D341Med (cell line): ENCODE results near the gene COQ8B.
"Not testable (repeated sequence)": the region's sequence is repeated elsewhere in the genome, so short reads cannot be mapped to it uniquely, and the experiment has no call there.

Source experiments
- DNase-seq: peaks from one replicate; pipeline ENCODE4 v3.0.0; 2012; ENCODE audit warnings: low spot score

The COQ8B gene

GRCh38 chr19:40716482-40717324 lies at the start of gene COQ8B, which contains the start of gene ITPKC:
Gene COQ8B, minus strand, starts transcription at chr19:40716886. Its CDS starts 2,254 bp downstream, at chr19:40714632.
Gene ITPKC, plus strand, starts transcription at chr19:40717112. Its CDS starts 24 bp downstream, at chr19:40717136.
- peak; percentile 95 for DNase-seq

- not testable (repeated sequence) for DNase-seq
Observed at GRCh38 chr19:40766385-40766784, 49.7 kb upstream of the COQ8B start.

- no peak for DNase-seq
Observed at GRCh38 chr19:40763963-40764362, 47.3 kb upstream of the COQ8B start.

- no peak for DNase-seq
Observed at GRCh38 chr19:40763526-40763925, 46.8 kb upstream of the COQ8B start.

GRCh38 chr19:40762754-40763470 lies 46.2 kb upstream of the COQ8B start:
- no peak for DNase-seq

GRCh38 chr19:40759352-40759751 lies 42.7 kb upstream of the COQ8B start:
- no peak for DNase-seq

- DNase-seq = no peak
Observed at GRCh38 chr19:40758491-40758890, 41.8 kb upstream of the COQ8B start.

GRCh38 chr19:40756502-40757110 lies 39.9 kb upstream of the COQ8B start:
- DNase-seq = no peak

GRCh38 chr19:40755791-40756190 lies 39.1 kb upstream of the COQ8B start:
- DNase-seq = no peak

GRCh38 chr19:40755248-40755624 lies 38.5 kb upstream of the COQ8B start:
- no peak for DNase-seq

GRCh38 chr19:40754611-40755247 lies 38.0 kb upstream of the COQ8B start:
- DNase-seq = no peak

GRCh38 chr19:40752257-40752781 lies 35.6 kb upstream of the COQ8B start:
- no peak for DNase-seq

- peak; percentile 95 for DNase-seq
Observed at GRCh38 chr19:40750874-40751537, 34.3 kb upstream of the COQ8B start, which contains the start of gene SNRPA. Gene SNRPA, plus strand, starts transcription at chr19:40751203. Its CDS starts 206 bp downstream, at chr19:40751409.

GRCh38 chr19:40750058-40750873 lies 33.6 kb upstream of the COQ8B start, which contains the start of gene ACTMAP:
Gene ACTMAP, minus strand, starts transcription at chr19:40750477. Its CDS starts 674 bp downstream, at chr19:40749803.
- peak; percentile 97 for DNase-seq

GRCh38 chr19:40747536-40747935 lies 30.9 kb upstream of the COQ8B start:
- no peak for DNase-seq

GRCh38 chr19:40745402-40745780 lies 28.7 kb upstream of the COQ8B start:
- DNase-seq = no peak

- no peak for DNase-seq
Observed at GRCh38 chr19:40744554-40745401, 28.1 kb upstream of the COQ8B start.

GRCh38 chr19:40743926-40744325 lies 27.2 kb upstream of the COQ8B start:
- no peak for DNase-seq

- no peak for DNase-seq
Observed at GRCh38 chr19:40742886-40743285, 26.2 kb upstream of the COQ8B start.
